ENCODE measurements around the gene SPATA31D4. TPM values are rescaled to one million over a fixed set of nuclear protein-coding genes. Genes with fewer than 3 reads are reported as not detected.
"Not testable (repeated sequence)": the region's sequence is repeated elsewhere in the genome, so short reads cannot be mapped to it uniquely, and the experiment has no call there.

Gene SPATA31D4
- not detected for total RNA-seq

DNA sequence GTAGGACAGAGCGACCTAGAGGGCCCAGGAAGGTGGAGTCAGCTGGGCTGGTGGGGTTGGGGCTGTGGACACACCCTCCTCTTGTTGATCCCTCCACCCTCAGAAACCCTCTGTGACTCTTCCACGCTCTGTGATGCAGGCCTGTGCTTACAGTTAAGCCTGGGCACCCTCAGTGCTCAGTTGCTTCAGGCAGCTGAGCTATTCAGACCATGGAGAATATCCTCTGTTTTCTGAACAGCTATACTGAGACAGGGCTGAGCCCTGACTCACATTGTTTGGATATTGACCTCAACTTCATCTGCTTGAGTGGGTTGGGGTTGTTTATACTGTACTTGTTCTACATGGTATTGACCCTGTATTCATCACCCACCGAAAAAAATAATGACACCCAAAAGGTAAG, at the start of gene SPATA31D4:
TSS of gene SPATA31D4 (plus strand) at position 124 of the 400 bp plus-strand sequence. CDS start at position 210, 86 bp downstream.
- not testable (repeated sequence) for ATAC-seq

- no peak for ATAC-seq
Measured at GRCh38 chr9:81878530-81878929, 49.7 kb upstream of the SPATA31D4 start.

DNA sequence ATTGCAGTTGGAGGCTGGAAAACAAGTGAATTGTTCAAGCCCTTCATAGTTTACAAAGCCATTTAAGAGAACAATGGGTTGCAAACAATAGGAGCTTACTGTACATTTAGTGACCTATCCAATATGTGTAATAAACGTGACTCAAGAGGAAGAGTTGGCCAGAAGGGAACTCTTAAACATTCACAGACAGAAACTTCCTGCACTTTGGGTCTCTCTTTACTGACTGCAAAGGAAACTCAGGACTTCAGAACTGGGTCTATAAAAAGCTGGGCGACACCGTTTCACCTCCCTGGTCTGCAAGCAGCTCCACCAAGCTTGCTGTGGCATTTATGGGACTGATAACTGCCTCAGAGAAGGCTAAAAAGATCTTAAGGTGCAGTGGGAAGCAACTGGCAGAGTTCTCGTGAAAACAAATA, 48.7 kb upstream of the SPATA31D4 start:
- peak; percentile 64 for ATAC-seq

DNA sequence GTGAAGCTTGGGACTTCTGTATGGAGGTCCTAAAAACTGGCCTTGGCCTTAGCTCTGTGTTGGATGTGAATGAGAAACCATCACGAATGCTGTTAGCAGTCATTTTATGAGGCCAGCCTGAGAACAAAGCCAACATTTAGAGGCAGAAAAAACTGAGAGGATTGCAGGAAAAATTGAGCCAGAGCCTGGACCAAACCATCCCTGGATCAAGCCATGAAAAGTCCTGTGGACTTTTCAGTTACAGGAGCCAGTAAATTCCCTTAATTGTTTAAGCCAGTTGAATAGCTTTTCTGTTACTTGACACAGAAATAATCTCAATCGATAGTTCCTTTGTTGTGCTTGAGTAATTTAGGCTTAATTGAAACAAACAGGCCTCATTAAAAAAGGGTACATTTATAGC, 42.6 kb upstream of the SPATA31D4 start:
- no peak for ATAC-seq

GRCh38 chr9:81886665-81887064, 41.6 kb upstream of the SPATA31D4 start:
- ATAC-seq = no peak

DNA sequence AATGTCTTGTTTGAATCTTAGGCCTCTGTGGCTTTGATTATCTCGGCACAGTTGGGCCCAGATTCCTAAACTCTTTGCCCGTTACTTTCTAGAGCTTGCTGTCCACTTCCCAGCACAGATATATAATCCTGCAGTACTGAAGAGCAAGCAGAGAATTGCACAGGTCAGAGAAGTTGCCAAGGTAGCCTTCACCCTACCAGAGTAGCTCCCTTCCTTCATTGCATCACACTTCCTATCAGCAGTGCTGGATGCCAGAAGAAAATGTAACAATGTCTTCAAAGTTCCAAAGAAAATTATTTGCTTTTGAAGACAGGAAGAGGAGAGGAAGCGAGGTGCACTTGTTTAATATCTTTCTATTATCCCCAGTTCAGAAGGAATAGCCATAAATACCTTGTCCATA, 38.1 kb upstream of the SPATA31D4 start:
- ATAC-seq = no peak

DNA sequence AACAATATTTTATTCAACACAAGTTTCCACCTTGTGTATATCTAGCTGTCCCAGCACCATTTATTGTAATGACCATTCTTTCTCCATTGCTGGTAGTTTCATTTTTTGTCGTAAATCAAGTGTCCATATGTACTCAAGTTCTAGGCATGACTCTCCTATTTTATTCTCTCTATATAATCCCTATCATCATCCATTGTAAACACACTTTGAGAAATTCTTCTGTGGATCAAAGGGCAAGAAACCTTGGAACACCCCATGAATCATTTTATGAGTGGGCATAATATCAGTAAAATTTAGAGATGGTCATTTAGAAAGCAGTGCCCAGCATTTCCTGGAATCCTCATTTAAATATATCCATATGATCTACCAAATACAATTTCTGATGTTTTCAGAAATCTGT, 35.8 kb upstream of the SPATA31D4 start:
- ATAC-seq = no peak

DNA sequence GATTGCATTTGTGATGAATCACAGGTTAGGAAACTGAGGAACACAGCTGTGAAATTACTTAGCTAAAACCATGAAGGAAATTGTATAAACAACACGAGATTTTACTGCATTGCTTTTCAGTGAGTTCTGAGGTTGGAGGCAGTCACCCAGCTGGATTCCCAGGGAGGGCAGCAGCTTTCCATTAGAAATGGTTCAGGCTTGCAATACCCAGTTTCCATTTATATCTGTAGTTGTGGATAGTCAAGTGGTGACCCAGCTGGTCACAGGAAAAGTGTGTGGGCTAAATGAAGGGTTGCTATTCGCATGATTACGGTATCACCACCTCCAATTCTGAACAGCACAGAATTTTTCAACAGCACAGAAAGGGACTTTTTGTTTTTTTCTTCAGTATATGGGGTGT, 34.3 kb upstream of the SPATA31D4 start:
- ATAC-seq = no peak

DNA sequence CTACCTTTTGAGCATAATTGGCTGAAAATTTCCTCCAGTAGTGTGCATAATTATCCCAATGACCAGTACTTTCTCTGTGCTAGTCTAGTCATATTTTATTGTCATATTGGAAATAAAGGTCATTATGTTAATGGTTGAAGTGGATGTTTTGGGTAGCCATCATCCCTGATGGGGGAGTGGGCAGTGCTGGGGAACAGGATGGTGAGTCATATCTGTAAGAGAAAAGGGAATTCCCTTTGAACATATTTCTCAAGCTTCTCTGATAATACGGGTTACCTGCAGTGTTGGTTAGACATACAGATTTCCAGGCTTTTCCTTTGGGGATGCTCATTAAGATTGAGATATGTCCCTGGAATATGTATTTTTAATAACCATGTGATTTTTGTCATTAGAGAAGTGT, 33.3 kb upstream of the SPATA31D4 start:
- no peak for ATAC-seq

DNA sequence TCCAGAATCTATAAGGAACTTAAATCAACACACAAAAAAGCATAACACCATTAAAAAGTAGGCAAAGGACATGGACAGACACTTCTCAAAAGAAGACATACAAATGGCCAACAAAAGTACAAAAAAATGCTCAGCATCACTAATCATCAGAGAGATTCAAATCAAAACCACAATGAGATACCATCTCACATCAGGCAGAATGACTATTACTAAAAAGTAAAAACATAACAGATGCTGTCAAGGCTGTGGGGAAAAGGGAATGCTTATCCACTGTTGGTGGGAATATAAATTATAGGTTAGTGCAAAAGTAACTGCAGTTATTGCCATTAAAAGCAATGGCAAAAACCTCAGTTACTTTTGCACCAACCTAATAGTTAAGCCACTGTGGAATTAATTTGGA, 32.2 kb upstream of the SPATA31D4 start:
- ATAC-seq = no peak

GRCh38 chr9:81898851-81899250, 29.4 kb upstream of the SPATA31D4 start:
- ATAC-seq = no peak

GRCh38 chr9:81902196-81902595, 26.0 kb upstream of the SPATA31D4 start:
- ATAC-seq = no peak

DNA sequence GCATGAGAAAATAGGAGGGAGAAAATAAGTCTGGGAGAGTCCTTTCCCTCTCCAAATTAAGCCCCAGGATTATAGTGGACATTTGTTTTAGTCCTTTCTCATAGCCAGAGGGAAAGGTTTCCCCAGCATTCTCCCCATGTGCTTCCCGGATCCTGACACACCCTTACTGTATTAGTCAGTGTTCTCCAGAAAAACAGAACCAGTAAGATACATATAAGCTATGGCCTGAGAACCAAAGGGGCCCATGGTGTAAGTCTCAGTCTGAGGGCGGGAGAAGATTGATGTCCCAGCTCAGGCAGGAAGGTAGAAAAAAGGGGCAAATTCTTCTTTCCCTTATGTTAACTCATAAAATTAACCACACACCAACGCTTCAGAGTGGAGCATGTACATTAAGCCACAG, 25.6 kb upstream of the SPATA31D4 start:
- no peak for ATAC-seq

DNA sequence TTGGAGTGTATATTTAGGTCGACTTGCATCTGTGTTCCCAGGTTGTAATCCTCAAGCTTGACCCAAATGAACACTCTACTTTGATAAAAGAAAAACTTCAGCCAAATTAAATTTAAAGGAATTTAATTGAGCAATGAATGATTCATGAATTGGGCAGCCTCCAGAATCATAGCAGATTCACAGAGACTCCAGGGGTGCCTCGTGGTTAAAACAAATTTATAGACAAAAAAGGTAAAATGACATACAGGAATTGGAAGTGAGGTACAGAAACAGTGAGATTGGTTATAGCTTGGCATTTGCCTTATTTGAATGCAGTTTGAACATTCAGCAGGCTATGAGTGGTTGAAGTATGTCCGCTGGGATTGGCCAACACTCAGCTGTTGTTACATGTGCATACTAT, 21.6 kb upstream of the SPATA31D4 start:
- no peak for ATAC-seq

GRCh38 chr9:81912135-81912534, 16.1 kb upstream of the SPATA31D4 start:
- ATAC-seq = no peak

- no peak for ATAC-seq
Measured at GRCh38 chr9:81915801-81916505, 12.3 kb upstream of the SPATA31D4 start.

DNA sequence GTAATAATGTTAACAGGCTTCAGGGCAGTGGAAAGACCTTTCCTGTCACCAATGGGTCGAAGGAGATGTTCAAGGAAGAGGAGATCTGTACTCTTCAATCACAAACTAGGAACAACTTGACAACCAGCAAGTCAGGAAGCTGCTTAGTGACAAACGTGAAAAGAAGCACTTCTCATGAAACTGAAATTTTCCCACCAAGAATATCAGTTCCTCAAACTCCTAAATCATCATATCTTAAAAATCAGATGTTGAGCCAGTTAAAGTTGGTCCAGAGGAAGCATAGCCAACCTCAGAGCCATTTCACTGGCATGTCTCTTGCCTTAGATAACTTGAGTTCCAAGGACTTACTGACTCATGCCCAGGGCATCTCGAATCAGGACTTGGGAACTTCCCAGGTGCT, 9.7 kb upstream of the SPATA31D4 start:
- ATAC-seq = not testable (repeated sequence)

- not testable (repeated sequence) for ATAC-seq
Measured at GRCh38 chr9:81930147-81930546, 1.9 kb downstream of the SPATA31D4 start.

- not testable (repeated sequence) for ATAC-seq
Measured at GRCh38 chr9:81933547-81933946, 5.3 kb downstream of the SPATA31D4 start.

GRCh38 chr9:81943393-81943792, 15.2 kb downstream of the SPATA31D4 start, which contains the start of gene SPATA31D3:
SPATA31D3 (plus strand) TSS chr9:81943500; CDS start chr9:81943586, 86 bp downstream.
- not testable (repeated sequence) for ATAC-seq

DNA sequence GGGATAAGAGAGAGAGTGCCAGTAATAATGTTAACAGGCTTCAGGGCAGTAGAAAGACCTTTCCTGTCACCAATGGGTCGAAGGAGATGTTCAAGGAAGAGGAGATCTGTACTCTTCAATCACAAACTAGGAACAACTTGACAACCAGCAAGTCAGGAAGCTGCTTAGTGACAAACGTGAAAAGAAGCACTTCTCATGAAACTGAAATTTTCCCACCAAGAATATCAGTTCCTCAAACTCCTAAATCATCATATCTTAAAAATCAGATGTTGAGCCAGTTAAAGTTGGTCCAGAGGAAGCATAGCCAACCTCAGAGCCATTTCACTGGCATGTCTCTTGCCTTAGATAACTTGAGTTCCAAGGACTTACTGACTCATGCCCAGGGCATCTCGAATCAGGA, 20.4 kb downstream of the SPATA31D4 start:
- ATAC-seq = not testable (repeated sequence)

DNA sequence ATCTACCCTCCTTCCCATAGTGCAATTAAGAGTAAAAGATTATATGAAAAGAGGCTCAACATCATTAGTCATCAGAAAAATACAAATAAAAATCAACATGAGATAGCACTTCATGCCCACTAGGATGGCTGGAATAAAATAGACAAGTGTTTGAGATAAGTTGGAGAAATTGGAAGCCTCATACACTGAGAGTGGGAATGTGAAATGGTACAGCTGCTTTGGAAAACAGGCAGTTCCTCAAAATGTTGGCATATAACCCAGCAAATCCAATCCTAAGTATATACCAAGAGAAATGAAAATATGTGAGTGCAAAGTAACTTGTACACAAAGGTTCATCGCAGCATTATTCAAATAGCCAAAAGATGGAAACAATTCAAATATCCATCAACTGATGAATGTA, 24.9 kb downstream of the SPATA31D4 start:
- ATAC-seq = no peak

DNA sequence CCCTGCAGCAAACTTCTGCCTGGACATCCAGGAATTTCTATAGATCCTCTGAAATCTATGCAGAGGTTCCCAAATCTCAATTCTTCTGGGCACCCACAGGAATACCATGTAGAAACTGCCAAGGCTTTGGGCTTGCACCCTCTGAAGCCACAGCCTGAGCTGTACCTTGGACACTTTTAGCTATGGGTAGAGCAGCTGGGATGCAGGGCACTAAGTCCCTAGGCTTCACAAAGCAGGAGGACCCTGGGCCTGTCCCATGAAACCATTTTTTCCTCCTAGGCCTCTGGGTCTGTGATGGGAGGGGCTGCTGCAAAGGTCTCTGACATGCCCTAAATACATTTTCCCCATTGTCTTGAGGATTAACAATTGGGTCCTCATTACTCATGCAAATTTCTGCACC, 27.4 kb downstream of the SPATA31D4 start:
- ATAC-seq = no peak
